Measurements from ENCODE around the gene HIP1.
"Not testable (repeated sequence)": the region's sequence is repeated elsewhere in the genome, so short reads cannot be mapped to it uniquely, and the experiment has no call there.

The HIP1 gene

DNA sequence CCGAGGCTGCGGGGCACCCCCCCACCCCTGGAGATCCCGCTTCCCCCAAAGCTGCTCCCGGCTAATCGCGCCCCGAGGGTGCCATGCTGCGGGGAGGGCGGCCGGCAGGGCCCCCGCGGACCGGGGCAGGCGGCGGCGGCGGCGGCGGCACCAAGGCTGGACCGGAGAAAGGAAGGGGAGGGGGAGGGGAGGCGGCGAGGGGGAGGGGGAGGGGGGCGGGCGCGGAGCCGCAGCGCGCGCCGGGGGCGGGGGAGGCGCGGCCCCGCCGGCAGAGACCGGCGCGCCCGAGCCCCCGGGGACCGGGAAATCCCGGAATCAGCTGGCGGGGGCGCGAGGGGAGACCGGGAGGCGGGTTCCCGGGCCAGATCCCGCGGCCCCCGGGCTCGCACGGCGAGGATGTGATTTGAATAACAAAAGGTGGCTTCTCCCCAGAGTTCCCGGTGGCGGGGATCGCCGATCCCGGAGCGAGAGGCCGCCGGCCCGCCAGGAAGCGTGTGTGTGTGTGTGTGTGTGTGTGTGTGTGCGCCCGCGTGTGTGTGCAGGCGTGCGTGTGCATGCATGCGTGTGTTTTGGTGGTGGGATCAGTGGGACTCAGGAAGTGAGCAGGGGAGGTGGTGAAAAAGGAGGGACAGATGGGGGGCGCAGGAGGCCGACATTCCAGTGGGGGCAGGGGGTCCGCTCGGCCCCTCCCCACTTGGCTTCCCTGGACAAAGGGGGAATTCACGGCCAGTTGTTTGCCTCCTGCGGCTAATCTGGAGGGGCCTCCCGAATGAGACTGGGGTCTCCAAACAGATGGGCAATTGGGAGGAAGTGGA is 99.5 kb downstream of the HIP1 start:
- DNase-seq = no peak

DNA sequence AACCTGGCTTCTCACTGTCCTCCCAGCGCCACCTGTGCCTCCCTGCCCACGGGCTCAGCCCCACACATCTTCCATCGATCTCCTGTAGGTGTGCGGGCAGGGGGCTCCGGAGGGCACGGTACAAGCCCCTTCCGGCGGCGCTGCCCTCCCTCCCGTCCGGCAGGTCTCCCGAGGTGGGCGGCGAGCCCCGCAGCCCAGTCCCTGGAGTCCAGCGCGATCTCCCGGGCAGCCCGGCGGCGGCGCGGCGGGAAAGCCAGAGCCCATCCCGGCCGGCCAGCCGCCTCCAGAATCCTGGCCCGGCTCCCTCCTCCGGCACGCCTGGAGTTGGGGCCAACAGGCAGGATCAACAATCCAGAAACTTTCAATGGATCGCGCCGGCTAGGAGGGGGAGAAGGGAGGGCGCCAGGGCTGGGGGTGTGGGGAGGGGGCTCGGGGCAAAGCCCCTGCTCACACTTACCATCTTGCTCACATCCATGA is 100.1 kb downstream of the HIP1 start:
- DNase-seq = no peak

DNA sequence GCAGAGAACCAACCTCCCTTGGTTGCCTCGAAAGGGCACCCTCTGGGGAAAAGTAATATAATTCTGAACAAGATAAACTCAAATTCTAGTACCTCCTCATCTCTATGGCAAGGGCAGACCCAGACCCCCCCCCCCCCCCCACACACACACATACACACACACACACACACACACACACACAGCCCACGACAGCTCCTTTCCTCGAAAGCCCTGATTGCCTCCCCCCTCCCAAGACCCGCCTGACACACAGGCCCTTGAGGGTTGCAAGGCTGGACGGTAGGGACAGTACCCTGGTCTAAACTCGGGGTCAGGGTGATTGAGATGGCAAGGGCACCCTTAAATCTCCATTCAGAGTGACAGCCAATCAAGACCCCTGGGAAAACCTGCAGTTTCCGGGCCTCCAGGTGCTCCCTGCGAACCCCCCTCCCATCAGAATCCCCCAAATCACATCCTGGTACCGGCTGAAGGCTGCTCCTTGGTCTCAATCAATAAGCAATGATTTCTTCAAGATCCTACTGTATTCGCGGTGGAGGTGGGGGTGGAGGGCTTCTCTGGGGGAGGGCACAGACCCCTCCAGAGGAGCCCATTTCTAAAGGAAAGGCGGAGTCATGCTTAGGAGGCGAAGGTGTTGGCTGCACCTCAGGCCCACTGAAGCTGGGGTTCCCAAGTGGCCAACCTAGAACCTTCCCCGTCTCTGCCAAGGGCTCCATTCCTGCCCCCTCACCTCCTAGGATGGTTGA is 100.7 kb downstream of the HIP1 start:
- DNase-seq = no peak

DNA sequence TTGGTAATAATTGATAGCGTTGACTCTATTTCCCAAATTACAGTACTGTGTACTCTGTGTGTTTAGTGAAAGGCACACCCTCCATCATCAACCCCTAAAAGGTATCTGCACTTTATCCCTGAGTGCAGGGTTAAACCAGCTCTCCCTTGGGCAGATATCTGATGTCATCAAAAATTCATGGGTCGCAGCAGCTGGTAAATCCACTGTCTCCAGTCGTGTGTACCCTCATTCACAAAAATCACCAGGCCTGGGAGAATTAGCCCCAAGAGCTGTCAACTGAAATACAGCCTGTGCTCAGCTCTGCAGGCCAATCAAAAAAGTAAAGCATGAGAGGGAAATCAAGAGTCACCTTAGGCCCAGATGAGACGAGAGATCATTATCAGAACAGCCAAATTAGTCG is 103.7 kb downstream of the HIP1 start:
- DNase-seq = no peak

DNA sequence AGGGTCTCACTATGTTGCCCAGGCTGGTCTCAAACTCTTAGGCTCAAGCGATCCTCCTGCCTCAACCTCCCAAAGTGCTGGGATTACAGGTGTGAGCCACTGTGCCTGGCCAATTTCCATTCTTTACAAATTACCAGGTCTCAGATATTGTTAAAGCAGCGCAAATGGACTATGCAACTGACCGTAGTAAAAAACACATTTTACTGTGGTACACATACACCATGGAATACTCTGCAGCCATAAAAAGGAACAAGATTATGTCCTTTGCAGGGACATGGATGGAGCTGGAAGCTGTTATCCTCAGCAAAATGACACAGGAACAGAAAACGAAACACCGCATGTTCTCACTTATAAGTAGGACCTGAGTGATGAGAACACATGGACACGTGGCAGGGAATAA is 106.2 kb downstream of the HIP1 start:
- DNase-seq = not testable (repeated sequence)

DNA sequence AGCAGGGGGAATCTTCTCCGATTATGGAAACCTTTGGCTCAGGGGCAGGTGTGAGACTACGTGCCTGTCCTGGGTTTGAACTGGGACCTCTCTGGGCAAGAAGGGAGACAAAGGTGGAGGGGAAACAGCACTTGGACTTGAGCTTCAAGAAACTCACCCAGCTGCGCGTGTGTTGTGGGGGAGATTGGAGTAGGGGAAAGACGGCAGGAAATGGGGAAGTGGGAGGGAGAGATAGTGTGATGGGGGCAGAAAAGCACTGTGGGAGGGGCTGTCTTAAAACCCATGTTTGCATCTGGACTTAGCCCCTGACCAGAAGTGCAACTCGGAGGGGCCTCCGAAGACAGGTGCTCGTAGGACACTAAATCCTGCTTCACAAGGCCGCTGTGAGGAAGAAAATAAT is 107.0 kb downstream of the HIP1 start:
- DNase-seq = no peak

DNA sequence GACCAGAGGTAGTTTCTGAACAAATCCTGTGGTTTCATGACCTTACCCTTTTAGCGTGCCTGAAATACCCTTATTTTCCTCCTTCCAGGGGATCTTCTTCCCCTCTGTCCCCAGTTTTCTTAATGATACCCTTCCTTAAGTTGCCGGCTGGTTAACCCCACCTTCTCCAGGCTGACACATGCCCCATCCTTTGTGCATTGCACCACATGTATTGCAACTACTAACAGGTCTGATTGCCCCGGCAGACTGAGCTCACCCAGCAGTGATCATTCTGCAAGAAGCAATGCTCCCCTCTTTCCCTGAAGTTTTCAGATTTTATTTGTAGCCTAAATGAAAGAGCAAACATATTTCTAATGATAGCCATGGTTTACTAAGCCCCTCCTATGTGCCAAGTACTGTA is 108.2 kb downstream of the HIP1 start:
- DNase-seq = no peak

DNA sequence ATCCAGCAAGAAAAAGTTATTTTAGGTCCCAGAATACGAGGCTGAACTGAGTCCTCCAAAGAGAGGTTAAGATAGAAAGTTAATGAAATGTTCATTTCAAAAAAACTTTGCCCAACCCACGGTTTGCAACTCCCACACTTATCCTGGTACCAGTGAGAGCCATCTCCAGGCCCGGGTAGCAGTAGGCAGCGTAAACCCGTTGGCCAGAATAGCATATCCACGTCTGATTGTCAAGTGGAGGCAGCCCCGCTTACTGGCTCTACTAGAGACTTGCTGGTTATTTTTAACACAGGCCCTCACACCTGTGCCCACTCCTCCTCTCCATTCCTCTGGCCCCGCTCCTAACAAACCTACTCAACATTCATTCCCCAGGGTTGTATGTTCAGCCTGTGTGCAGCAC is 109.7 kb downstream of the HIP1 start:
- DNase-seq = no peak

DNA sequence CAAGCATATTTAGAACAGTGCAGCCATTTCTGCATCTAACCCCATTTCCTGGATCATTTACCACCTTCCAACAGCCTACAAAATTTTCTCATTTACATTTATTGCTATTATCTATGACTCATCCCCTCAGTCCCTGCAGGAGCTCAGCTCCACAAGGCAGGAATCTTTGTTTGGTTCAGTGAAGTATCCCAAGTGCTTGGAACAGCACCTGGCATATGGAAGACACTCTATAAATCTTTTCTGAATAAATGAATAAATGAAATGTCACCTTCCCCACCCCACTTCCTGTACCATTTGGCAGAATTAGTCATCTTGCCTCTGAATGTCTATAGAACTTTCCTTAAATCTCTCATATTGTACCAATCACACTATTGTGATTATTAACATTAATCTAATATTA is 110.7 kb downstream of the HIP1 start:
- DNase-seq = no peak

DNA sequence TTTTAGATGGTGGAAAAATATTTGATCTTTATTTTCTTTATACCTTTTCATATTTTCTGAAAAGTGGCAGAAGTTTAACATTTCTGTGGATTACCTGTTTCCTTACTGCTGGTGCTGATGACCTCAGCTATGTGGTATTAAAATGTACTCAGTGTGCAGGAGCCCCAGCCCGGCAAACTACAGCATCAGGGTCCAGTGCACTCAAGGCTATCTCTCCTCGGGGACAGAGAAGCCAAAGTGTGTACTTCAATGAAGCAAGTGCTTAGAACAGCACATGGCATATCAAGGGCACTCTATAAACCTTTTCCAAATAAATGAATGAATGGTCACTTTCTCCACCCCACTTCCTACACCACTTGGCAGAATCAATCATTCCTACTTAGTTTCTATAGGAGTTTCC is 111.8 kb downstream of the HIP1 start:
- no peak for DNase-seq

DNA sequence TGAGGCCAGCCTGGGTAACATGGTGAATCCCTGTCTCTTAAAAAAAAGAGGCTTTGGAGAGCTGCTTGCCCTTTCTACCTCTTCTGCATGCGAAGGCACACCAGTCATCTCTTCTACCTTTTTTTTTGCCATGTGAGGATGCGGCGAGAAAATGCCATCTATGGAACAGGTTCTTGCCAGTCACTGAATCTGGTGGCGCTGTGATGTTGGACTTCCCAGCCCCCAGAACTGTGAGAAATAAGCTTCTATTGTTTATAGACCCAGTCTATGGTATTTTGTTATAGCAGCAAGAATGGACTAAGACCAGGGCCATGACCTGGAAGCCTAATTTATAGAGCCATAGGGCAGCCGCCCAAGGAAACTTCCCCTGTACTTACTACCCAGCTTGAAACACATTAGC is 112.9 kb downstream of the HIP1 start:
- DNase-seq = no peak

DNA sequence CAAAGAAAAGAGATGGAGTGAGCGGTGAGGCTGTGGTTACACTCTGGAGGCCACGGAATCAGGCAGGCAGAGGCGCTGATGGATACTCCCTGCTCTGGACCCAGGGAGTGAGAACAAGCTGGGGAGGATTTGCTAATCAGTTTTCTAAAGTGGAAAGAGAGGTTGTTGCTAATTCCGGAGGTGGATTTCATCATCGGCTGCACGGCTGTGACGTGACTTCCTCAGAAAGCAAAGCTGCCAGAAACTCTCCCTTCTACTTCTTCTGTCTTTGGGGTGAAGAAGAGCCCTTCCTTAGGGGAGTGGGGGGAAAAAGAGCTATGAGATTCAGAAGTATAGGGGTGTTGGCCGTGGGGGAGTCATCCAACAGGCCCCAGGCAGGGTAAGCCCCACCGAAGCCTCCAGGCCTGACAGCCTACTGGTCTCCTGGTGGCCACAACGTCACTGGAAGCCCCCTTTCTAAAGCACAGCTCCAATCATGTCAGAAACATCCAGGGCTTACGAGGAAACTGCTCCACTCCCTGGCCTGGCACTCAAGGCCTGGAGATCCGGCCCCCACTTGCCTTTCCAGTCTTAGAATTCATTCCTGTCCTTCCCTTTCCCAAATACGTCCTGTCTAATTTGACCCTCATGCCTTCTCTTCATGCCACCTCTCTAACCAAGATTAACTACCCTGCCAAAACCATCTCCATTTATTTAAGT is 114.5 kb downstream of the HIP1 start:
- no peak for DNase-seq

DNA sequence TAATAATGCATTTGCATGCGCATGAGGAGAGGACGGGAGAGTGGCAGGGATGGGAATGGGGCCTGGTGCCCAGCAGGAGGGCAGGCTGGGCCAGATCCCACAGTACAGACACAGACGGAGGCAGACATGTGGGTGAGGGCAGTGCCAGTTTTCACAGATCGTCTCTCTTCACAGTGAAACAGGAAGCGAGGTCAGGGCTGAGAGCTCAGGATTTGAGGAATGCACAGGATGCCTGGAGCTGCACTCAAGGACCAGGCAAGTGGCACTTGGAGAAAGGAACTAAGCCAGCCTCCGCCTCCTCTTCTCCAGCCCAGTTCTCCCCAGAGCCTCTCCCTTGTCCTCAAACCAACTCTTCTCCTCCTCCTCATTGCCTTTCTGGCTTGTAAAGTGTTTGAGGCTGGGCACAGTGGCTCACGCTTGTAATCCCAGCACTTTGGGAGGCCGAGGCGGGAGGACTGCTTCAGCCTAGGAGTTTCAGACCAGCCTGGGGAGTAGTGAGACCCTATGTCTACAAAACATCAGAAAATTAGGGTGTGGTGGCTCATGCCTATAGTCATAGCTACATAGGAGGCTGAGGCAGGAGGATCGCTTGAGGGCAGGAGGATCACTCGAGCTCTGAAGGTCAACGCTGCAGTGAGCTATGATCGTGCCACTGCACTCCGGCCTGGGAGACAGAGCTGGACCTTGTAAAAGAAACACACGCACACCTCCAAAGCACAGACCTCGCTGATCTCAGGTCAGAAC is 115.2 kb downstream of the HIP1 start:
- peak; percentile 22 to 79 for DNase-seq

DNA sequence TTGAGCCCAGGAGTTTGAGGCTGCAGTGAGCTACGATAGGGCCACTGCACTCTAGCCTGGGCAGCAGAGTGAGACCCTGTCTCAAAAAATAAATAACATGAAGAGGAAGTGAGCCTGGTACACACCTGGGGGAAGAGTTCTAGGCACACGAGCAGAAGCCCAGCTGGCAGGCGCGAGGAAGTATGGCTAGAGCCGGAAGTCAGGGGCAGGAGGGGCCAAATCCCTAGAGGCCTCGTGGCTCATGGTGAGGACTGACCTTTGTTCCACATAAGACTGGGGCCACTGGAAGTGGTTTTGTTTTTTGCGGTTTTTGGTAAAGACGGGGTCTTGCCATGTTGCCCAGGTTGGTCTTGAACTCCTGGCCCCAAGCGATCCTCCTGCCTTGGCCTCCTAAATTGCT is 117.6 kb downstream of the HIP1 start:
- DNase-seq = no peak

DNA sequence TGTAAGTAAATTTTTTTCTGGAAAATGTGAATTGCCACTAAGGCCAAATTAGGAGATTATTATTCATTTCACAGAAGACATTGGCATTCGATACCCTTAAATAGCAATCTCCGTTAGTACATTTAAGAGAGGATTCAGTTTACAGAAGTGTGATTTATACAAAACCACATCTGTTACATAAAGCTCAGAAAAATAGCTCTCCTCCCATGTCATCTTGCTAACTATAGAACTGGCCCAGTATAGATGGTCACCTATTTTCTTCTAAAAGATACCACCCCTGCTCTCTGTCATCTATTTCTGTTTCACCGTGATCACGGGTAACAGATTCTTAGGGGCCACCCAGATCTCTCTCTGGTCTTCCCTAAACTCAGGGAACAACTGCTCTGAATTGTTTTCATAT is 119.1 kb downstream of the HIP1 start:
- DNase-seq = no peak

DNA sequence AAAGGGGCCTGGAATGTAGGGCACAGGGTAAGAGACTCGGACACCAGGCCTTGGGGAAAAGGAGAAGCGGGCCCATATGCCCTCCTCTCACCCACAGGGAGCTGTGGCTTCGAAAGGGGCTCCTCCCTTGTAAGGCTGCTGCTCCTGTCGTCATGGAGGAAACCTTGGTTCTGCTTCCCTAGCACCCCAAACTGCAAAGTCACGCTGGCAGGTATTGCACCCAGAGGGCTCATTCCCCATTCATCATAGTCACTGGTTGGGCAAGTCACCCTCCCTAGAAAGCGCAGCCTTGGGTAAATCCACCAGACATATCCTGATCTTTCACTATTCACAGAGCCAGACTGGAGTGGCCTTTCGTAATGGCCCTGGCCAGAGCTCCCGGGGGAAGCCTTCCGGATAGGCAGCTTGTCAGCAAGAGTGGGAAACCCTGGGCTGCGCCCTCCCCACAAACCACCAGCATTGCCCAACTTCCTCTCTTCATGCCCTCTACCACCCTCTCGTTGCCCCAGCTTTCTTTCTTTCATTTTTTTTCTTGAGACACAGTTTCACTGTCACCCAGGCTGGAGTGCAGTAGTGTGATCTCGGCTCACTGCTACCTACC is 121.0 kb downstream of the HIP1 start:
- DNase-seq = no peak

DNA sequence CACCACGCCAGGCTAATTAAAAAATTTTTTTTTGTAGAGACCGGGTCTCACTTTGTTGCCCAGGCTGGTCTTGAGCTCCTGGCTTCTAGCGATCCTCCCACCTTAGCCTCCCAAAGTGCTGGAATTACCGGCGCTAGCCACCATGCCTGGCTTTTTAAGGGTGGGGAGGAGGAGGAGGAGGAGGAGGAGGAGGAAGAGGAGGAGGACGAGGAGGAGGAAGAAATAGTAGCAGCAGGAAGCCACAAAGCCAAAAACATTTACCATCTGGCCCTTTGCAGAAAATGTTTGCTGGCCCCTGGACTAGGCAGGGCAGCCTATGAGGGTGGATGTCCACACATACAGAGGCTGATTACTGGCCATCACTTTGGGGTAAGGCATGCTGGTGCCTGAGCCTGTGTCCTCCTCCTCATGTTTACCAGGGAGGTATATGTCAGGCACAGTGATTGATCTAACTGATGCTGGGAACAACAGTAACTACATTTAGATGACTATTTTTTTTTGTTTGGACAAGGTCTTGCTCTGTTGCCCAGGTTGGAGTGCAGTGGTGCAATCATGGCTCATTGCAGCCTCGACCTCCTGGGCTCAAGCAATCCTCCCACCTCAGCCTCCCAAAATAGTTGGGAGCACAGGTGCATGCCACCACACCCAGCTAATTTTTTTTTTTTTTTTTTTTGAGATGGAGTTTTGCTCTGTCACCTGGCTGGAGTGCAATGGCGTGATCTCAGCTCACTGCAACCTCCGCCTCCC is 122.1 kb downstream of the HIP1 start:
- no peak for DNase-seq

DNA sequence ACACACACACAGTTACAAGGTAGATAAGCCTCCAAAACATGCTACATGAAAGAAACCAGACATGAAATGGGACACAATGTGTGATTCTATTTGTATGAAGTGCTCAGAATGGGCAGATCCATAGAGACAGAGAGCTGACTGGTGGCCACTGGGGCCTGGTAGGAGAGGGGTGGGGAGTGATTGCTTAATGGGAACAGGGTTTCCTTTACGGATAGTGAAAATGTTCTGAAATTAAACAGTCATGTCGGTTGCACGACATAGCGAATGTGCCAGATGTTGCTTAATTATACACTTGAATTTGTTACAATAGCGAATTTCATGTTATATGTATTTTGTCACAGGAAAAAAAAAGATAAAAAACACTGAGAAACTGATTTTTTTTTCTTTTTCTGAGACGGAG is 124.3 kb downstream of the HIP1 start:
- no peak for DNase-seq

DNA sequence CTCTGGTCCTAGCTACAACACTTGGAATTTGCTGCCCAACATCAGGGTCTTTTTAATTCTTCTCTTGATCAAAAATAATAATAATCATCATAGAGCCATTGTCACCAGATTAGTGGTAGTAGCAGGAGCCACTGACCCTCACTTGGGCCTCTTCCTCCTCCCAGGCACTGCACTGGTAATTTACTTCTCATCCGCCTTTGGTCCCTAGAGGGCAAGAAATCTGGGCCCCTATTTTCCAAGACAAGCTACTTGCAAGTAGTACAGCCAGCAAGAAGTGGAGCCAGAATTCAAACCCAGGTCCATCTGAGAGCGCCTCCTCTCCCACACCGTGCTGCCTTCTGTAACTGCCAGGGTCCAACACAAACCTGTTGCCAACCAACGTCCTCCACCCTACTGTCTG is 125.4 kb downstream of the HIP1 start:
- no peak for DNase-seq

DNA sequence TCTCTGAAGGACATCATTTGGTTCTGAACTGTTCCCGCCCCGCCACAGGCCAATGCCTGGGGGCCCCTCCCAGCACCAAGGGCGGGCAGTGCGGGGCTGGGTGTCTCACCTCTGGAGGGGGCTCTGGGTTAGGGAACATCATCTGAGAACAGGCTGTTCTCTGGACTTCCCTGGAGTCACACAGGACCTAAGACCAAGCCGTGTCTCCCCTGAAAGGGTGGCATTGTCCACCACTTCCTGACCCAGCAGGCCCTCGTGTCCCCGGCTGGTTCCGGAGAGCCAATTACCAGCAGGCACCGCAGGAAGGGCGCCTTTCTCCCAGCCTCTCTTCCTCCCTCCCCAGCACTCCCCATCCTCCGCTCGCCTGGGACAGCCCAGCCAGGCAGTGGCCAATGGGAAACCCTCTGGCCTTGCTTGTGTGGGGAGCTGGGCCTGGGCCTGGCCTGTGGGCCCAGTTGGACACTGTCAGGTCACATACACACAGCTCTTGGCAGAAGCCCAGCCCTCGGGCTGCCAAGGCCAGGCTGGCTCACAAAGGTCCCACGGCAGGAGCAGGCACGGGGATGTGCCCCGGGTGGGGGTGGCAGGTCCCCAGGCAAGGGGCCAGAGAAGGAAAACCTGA is 127.1 kb downstream of the HIP1 start:
- DNase-seq = peak; percentile 64 to 81

DNA sequence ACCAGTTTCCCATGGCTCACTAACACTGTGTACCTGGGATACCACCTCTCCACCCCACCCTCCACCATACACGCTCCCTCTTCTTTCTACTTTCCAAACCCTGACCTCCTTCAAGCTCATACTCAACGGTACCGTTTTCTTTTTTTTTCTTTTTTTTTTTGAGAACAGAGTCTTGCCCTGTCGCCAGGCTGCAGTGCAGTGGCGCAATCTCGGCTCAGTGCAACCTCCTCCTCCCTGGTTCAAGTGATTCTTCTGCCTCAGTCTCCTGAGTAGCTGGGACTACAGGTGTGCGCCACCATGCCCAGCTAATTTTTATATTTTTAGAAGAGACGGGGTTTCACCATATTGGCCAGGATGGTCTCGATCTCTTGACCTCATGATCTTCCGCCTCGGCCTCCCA is 129.3 kb downstream of the HIP1 start:
- not testable (repeated sequence) for DNase-seq
